ENCODE measurements around the gene ZSCAN23. TPM values are rescaled to one million over a fixed set of nuclear protein-coding genes. Genes with fewer than 3 reads are reported as not detected.

The ZSCAN23 gene
- polyA plus RNA-seq, 1 donor: 16.5 TPM

Other genes with a start within 250 kb of the ZSCAN23 start
- gene ZSCAN9, start 218.2 kb downstream of the ZSCAN23 start, polyA plus RNA-seq (ENCODE audit: insufficient read length): 42.1 TPM
- gene ZKSCAN4, start 191.2 kb downstream of the ZSCAN23 start, polyA plus RNA-seq (ENCODE audit: insufficient read length): 11.6 TPM
- gene NKAPL, start 184.2 kb downstream of the ZSCAN23 start, polyA plus RNA-seq (ENCODE audit: insufficient read length): 2.9 TPM
- 47.8 TPM for gene ZSCAN26, start 176.3 kb downstream of the ZSCAN23 start, polyA plus RNA-seq (ENCODE audit: insufficient read length)
- 13.4 TPM for gene PGBD1, start 161.9 kb downstream of the ZSCAN23 start, polyA plus RNA-seq (ENCODE audit: insufficient read length)
- gene ZSCAN31, start 107.3 kb downstream of the ZSCAN23 start, polyA plus RNA-seq (ENCODE audit: insufficient read length): 12.0 TPM
- gene ZKSCAN3, start 93.5 kb downstream of the ZSCAN23 start, polyA plus RNA-seq (ENCODE audit: insufficient read length): 13.1 TPM
- 17.0 TPM for gene ZSCAN12, start 43.7 kb downstream of the ZSCAN23 start, polyA plus RNA-seq (ENCODE audit: insufficient read length)
- gene GPX6, start 72.3 kb upstream of the ZSCAN23 start, polyA plus RNA-seq (ENCODE audit: insufficient read length): not detected
- not detected for gene GPX5, start 82.4 kb upstream of the ZSCAN23 start, polyA plus RNA-seq (ENCODE audit: insufficient read length)